PC-3 (cell line): ENCODE results near the gene MRAS. TPM values are rescaled to one million over a fixed set of nuclear protein-coding genes. Genes with fewer than 3 reads are reported as not detected.
A peak's percentile ranks its signal among the peaks of the same experiment; 100 is the strongest.

Experiments used
- ATAC-seq: fragments of 200-7000 bp; cut with Tn5 transposase; 2 replicates; pipeline ENCODE4 v1.9.1; 2020; ENCODE audit warnings: mild to moderate bottlenecking, moderate library complexity
- BruUV-seq: library from RNA; stranded (reverse); fragments of 400-500 nt; replicated peaks from 2 replicates; lab custom pipeline; 2021; lab: Mats Ljungman, UMichigan
- CTCF ChIA-PET: fragments of 300-600 bp; sonication (Branson Sonifier 250); formaldehyde crosslinking; loops from one replicate; lab custom pipeline; 2022; ENCODE audit warnings: antibody characterized with exemption; lab: Charles Lee
- POLR2A ChIA-PET: fragments of 300-600 bp; sonication (Branson Sonifier 250); formaldehyde crosslinking; loops from one replicate; lab custom pipeline; 2022; ENCODE audit warnings: antibody characterized with exemption; ENCODE audit not compliant: unreplicated experiment; lab: Charles Lee
- DNase-seq: peaks from one replicate; pipeline ENCODE4 v3.0.0-alpha.2; 2015
- H2AFZ ChIP-seq: fragments of 300-600 bp; sonication (generic); 2 replicates; pipeline ENCODE4 v1.6.0; 2016; ENCODE audit warnings: antibody characterized with exemption, low read length
- H3F3A ChIP-seq: fragments of 300-600 bp; sonication (generic); one replicate; pipeline ENCODE4 v1.6.0; 2017; ENCODE audit warnings: antibody characterized with exemption, low read length, control low read depth, mild to moderate bottlenecking; ENCODE audit not compliant: unreplicated experiment
- H3K27ac ChIP-seq: fragments of 300-600 bp; sonication (generic); 2 replicates; pipeline ENCODE4 v1.5.1; 2016; ENCODE audit warnings: mild to moderate bottlenecking, low read length
- H3K27me3 ChIP-seq: fragments of 300-600 bp; sonication (generic); 2 replicates; pipeline ENCODE4 v1.6.1; 2016; ENCODE audit warnings: low read length, mixed read lengths
- H3K36me3 ChIP-seq: fragments of 300-600 bp; sonication (generic); 2 replicates; pipeline ENCODE4 v1.6.1; 2016; ENCODE audit warnings: low read depth, mixed run types, low read length, mixed read lengths
- H3K4me1 ChIP-seq: fragments of 300-600 bp; sonication (generic); 2 replicates; pipeline ENCODE4 v1.5.1; 2016; ENCODE audit warnings: low read length; ENCODE audit not compliant: insufficient read depth
- H3K4me2 ChIP-seq: fragments of 300-600 bp; sonication (generic); 2 replicates; pipeline ENCODE4 v1.6.0; 2016; ENCODE audit warnings: low read length
- H3K4me3 ChIP-seq: fragments of 300-600 bp; sonication (generic); 2 replicates; pipeline ENCODE4 v1.5.1; 2016; ENCODE audit warnings: mild to moderate bottlenecking, low read length, mixed read lengths
- H3K79me2 ChIP-seq: fragments of 300-600 bp; sonication (generic); 2 replicates; pipeline ENCODE4 v1.6.1; 2017; ENCODE audit warnings: low read length, mixed read lengths
- H3K9ac ChIP-seq: fragments of 300-600 bp; sonication (generic); 2 replicates; pipeline ENCODE4 v1.6.0; 2016; ENCODE audit warnings: mild to moderate bottlenecking, low read length
- H3K9me2 ChIP-seq: fragments of 300-600 bp; sonication (generic); replicated peaks from 2 replicates; pipeline ENCODE4 v1.6.1; 2016; ENCODE audit warnings: mixed run types, low read length, mixed read lengths
- H3K9me3 ChIP-seq: fragments of 300-600 bp; sonication (generic); 2 replicates; pipeline ENCODE4 v1.6.1; 2016; ENCODE audit warnings: low read length, mixed read lengths
- H4K20me1 ChIP-seq: fragments of 300-600 bp; sonication (generic); 2 replicates; pipeline ENCODE4 v1.6.1; 2016; ENCODE audit warnings: low read length, mixed read lengths
- CTCF ChIP-seq: fragments of 300-600 bp; sonication (generic); conservative IDR thresholded peaks from 2 replicates; pipeline ENCODE4 v1.5.1; 2017; ENCODE audit warnings: antibody characterized with exemption, low read depth, mild to moderate bottlenecking, low read length
- EZH2 ChIP-seq: fragments of 300-600 bp; sonication (generic); IDR thresholded peaks from one replicate; pipeline ENCODE4 v1.6.1; 2017; ENCODE audit warnings: antibody characterized with exemption, mild to moderate bottlenecking, low read length; ENCODE audit not compliant: unreplicated experiment
- EZH2phosphoT487 ChIP-seq: fragments of 300-600 bp; sonication (generic); IDR thresholded peaks from 2 replicates; pipeline ENCODE4 v1.6.1; 2018; ENCODE audit warnings: mild to moderate bottlenecking, antibody characterized with exemption, low read length, borderline replicate concordance
- intact Hi-C: fragments of 100-400 bp; cut with micrococcal nuclease; formaldehyde crosslinking; loops from 2 replicates; pipeline ENCODE4 v1.9.0; 2023
- total RNA-seq: library from RNA; depleted of rRNA; stranded (reverse); fragments of >200 nt; gene quantifications from 2 replicates; pipeline ENCODE4 v1.2.3, GENCODE V29; 2014

The MRAS gene
- total RNA-seq, 1 experiment from 2014 or later = 2.8 TPM

GRCh38 chr3:138389841-138390581 is 41.6 kb downstream of the MRAS start:
- no peaks in the 10 kb centered on the region for H3K79me2 ChIP-seq
- no TSS peak for BruUV-seq
- no peaks in the 10 kb centered on the region for H4K20me1 ChIP-seq
- H3K4me3 ChIP-seq = no peak overlapping the region
- no peaks in the 10 kb centered on the region for H3K36me3 ChIP-seq
- peak; percentile 93 for ATAC-seq
- no peak overlapping the region for H3K9ac ChIP-seq
- H3K9me3 ChIP-seq = no peaks in the 10 kb centered on the region
- TF ChIP-seq EZH2phosphoT487 (no peak), EZH2 (no peak), CTCF (no peak)
- H3F3A ChIP-seq = no peaks in the 10 kb centered on the region
- DNase-seq = peak; percentile 83
- H3K27ac ChIP-seq = peak overlapping the region; percentile 41
- H3K4me1 ChIP-seq = peaks cover 17% of the 10 kb centered on the region
- H3K4me2 ChIP-seq = peak overlapping the region; percentile 70
- no peaks in the 10 kb centered on the region for H3K9me2 ChIP-seq
- peak overlapping the region; percentile 55; the same call in 1 of the 2 replicates for H2AFZ ChIP-seq
- no peaks in the 10 kb centered on the region for H3K27me3 ChIP-seq
- intact Hi-C loops = loop anchor here (5.0 kb wide), 2 partner anchors 43 to 58 kb away; partner anchors contain the start of gene MRAS
- ChIA-PET CTCF (interaction anchor here (0.5 kb wide), 1 partner anchor 32 kb away, joined by 3 read pairs; no protein-coding TSS in a partner anchor), POLR2A (no interaction called here)

- ATAC-seq = no peak
These were observed 42.2 kb downstream of the MRAS start for GRCh38 chr3:138390582-138390932.

More at GRCh38 chr3:138390582-138390932, 42.2 kb downstream of the MRAS start:
- Histone ChIP-seq H2AFZ (no peak overlapping the region), H3K4me2 (peak overlapping the region; percentile 70), H3K79me2 (no peaks in the 10 kb centered on the region), H3K4me3 (no peak overlapping the region), H3K27ac (no peak overlapping the region), H3K36me3 (no peaks in the 10 kb centered on the region), H3K4me1 (peaks cover 17% of the 10 kb centered on the region), H4K20me1 (no peaks in the 10 kb centered on the region), H3K27me3 (no peaks in the 10 kb centered on the region), H3K9ac (no peak overlapping the region), H3K9me3 (no peaks in the 10 kb centered on the region), H3F3A (no peaks in the 10 kb centered on the region), H3K9me2 (no peaks in the 10 kb centered on the region)
- ChIA-PET CTCF (interaction anchor here (0.5 kb wide), 1 partner anchor 32 kb away, joined by 3 read pairs; no protein-coding TSS in a partner anchor), POLR2A (no interaction called here)
- no peak for DNase-seq
- TF ChIP-seq EZH2phosphoT487 = no peak
- TF ChIP-seq EZH2 = no peak
- TF ChIP-seq CTCF = no peak
- intact Hi-C loops = loop anchor here (5.0 kb wide), 2 partner anchors 43 to 58 kb away; partner anchors contain the start of gene MRAS
- no TSS peak for BruUV-seq
